COLO829 (cell line): ENCODE data around the gene OR7D2.
"Not testable (repeated sequence)": the region's sequence is repeated elsewhere in the genome, so short reads cannot be mapped to it uniquely, and the experiment has no call there.

ENCODE experiments used
- DNase-seq: peaks from one replicate; pipeline ENCODE4 v3.0.0; 2012; ENCODE audit warnings: low spot score

Gene OR7D2

DNA sequence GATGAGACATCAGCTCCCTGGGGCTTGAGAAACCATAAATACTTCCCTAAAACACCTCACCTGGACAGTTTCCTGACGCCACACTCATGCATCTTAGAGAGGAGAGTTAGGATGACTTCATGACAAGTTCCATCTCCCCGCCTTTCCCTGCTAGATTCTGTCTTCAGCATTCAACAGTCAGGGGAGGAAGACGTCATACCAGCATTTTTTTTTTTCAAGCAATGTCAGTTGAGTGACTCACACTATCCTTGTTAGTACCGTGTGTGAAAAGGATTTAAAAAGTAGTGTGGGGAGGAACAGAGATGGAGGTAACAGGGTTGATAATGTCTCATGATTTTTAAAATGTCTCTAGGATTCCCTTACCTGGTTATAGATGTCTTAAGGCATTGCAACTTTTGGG, at the start of gene OR7D2:
Gene OR7D2, plus strand, starts transcription at position 79 of the 400 bp plus-strand sequence. CDS start 6,803 bp downstream, outside the sequence.
- no peak for DNase-seq

DNA sequence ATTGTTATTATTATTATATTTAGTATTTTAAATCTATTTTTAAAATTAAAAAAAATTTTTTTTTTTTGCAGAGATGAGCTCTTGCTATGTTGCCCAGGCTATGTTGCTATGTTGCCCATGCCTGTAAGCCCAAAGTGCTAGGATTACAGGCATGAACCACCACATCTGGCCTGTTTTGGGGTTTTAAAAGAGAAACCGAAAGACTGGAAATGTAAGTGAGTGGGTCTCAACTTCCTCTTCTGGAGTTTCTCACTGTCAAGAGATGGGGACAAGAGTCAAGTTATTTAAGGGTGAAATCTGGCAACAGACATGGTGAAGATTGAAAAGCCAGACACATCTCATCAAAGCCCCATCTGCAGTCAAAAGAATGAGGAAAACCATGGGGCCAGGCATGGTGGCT, 47.8 kb upstream of the OR7D2 start:
- no peak for DNase-seq

- DNase-seq: no peak
These were observed 46.4 kb upstream of the OR7D2 start for GRCh38 chr19:9132422-9132821.

- DNase-seq: no peak
These were observed 39.1 kb upstream of the OR7D2 start for GRCh38 chr19:9139609-9140158.

DNA sequence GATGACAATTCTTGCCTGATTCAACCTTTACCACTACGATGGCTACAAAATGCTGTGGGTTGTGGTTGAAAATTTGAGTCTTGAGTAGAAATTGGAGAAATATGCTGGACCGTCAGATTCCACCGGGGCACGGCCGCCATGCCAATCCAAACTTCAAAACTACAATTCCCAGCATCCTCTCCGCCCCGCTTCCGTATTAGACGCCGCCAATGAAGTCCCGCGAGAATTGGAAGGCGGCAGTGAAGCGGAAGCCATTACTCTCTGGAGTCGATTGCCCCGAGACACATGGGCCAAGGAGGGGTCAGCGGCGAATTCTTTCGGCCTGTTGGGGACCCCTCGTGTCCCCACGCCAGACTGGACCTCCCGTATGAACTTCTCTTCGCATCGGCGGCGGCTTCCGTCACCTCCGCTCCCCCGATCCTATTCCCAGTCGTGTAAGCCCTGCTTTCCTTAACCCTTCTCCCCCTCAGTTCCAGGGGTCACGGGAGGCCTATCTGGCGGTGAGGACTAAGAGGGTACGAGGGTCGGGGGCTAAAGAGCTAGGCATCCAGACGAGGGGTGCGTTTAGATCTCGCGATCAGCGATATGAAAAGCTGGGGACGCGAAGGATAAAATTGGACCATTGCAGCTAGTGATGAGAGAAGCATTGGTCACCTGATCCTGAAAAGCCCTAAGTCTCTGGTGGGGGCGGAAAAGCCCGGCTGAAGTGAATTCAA, 38.5 kb upstream of the OR7D2 start, which contains the start of gene ZNF317:
Gene ZNF317, plus strand, starts transcription at position 239 of the 716 bp plus-strand sequence. CDS start 15,620 bp downstream, outside the sequence.
- DNase-seq: peak; percentile 90

DNA sequence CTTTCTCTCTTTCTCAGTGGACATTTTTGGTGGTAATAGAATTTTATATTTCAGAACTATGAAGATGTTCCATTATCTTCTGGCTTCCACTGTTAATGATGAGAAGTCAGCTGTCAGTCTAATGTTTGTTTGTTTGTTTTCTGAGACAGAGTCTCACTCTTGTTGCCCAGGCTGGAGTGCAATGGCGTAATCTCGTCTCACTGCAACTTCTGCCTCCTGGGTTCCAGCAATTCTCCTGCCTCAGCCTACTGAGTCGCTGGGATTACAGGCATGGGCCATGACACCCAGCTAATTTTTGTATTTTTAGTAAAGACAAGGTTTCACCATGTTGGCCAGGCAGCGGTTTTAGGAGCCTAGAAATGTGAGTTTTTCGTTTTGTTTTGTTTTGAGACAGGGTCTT, 33.9 kb upstream of the OR7D2 start:
- DNase-seq: no peak

DNA sequence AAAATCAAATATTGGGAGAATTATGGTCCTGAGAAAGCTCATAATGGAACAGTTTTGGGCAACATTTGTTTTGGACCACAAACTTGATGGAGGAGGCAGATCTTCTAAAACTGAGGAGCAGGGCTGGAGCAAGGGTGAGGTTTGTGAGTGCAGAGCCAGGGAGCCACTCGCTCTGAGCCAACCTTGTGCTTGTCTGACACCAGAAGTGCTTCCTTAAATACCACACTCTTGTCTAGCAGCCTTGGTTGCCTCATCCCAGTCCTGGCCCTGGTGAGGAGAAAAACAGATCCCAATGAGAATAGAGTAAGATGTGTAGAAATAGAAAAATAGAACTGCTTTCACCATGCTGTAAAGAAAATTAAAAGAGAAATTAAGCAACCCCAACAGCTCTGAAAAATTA, 31.9 kb upstream of the OR7D2 start:
- DNase-seq: no peak

- no peak for DNase-seq
These were observed 30.1 kb upstream of the OR7D2 start for GRCh38 chr19:9148697-9149096.

GRCh38 chr19:9149997-9150396, 28.8 kb upstream of the OR7D2 start:
- DNase-seq: no peak

DNA sequence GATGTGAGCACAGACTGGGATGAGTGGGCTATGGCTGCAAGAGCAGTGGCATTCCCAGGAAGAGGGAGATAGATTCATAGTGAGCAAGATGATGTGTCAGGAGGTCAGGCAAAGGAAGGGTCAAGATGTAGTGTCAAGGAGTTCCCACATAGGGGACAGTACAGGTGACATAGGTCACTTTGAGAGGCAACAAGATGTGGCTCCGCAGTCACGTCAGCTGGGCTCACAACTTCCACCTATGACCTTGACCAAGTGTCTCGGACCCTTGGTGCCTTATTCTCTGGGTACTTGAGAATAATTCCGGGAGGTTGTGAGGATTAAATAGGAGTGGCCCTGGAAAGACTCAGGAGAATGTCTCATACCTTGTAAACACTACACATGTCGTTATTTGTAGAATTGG, 28.1 kb upstream of the OR7D2 start:
- no peak for DNase-seq

DNA sequence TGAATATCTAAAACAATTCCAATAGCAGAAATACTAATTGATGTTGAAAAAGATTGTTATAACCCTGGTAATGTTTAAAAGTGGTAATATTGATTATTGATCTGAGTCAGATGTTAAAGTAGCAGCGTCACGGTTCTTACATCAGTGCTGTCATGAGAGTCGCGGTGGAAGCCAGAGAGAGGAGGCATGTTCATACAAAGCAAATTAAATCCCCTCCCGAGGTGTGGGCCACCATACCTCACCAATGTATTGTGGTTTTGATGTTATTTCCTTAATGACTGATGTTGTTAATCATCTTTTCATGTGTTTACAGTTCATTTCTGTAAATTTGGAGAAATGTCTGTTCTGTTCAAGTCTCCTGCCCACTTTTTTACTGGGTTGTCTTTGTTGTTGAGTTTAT, 27.4 kb upstream of the OR7D2 start:
- DNase-seq: no peak

DNA sequence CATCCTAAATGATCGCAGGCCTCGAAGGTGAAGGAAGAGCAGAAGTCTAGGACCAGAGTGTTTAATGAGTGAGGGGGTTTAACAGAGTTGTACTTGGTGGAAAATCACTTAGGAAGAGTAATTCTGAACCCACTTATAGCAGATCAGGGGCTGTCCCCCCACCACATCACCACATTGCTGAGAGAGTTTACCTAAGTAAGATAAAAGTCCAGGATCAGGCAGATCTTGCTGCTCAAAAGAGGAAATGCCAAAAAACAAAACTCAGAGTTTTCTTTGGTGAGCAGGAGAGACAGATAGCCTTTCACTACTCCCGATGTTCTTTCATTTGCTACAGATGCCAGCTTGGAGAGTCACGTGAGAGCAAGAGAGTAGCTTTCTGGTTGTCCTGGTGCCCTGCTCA, 23.2 kb upstream of the OR7D2 start:
- DNase-seq: no peak

GRCh38 chr19:9156304-9156703, 22.5 kb upstream of the OR7D2 start:
- no peak for DNase-seq

- DNase-seq: no peak
These were observed 18.9 kb upstream of the OR7D2 start for GRCh38 chr19:9159891-9160290.

GRCh38 chr19:9161427-9161826, 17.4 kb upstream of the OR7D2 start:
- no peak for DNase-seq

- DNase-seq: no peak
These were observed 13.5 kb upstream of the OR7D2 start for GRCh38 chr19:9165261-9165660.

GRCh38 chr19:9166846-9167245, 11.9 kb upstream of the OR7D2 start:
- no peak for DNase-seq

DNA sequence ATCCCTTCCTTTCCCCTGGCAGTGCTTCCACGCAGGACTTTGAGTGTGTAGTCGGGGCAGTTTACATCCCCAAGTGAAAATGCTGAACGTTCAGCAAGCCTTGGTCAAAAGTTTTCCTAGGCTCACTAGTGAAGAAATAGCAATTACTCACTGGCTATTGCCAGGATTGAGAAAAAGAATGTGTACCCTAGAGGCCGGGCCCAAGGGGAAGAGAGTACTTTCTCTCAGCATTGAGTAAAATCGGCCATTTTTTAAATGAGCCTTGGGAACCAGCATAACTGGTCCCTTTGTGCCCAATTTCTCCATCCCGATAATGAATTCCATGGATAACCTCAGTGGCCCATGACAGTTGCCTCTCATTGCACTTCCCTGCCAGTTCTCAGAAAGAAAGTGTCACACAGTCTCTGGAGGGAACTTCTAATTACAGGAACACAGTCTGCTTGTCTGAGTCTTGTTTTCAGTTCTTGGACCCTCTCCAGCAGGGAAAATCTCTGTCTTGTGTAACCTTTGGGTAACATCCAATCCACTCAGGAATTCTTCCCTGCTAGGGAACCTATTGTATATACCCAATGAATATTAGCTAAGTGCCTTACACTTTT, 7.3 kb upstream of the OR7D2 start:
- DNase-seq: no peak

DNA sequence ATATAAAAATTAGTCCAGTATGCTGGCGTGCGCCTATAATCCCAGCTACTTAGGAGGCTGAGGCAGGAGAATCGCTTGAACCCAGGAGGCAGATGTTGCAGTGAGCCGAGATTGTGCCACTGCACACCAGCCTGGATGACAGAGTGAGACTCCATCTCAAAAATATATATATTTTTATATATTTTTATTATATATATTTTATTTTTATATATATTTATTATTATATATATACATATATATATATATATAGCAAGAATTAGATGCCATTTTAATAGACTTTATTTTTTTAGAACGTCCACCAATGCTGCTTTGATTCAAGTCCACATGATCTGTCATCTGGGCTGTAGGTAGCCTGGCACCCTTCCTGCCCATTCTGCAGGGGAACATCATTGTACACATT, 3.5 kb upstream of the OR7D2 start:
- DNase-seq: no peak

DNA sequence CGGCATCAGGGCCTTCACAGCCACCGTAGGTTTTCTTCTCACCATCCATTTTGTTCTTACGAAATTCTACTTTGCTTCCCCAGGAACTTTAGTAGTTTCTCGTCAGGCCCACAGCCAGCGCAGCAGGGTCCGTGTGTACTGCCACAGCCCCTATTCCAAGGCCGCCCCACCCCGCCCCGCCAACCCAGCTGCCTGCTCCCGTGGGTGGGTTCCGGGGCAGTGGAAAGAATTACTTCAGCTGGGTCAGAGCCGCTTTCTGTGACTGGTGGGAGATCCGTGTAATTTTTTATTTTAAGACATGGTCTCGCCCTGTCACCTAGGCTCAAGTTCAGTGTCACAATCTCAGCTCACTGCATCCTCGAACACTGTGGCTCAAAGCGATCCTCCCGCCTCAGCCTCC, 4.2 kb downstream of the OR7D2 start:
- no peak for DNase-seq

- DNase-seq: no peak
These were observed 8.4 kb downstream of the OR7D2 start for GRCh38 chr19:9187191-9187590.

GRCh38 chr19:9189535-9189934, 10.8 kb downstream of the OR7D2 start:
- DNase-seq: no peak

- DNase-seq: not testable (repeated sequence)
These were observed 19.3 kb downstream of the OR7D2 start for GRCh38 chr19:9198044-9198443.
